Fibroblast of pulmonary artery (primary cell): Measurements from ENCODE around the gene MYO10.
"Not testable (repeated sequence)": the region's sequence is repeated elsewhere in the genome, so short reads cannot be mapped to it uniquely, and the experiment has no call there.

Source experiments
- DNase-seq: peaks from one replicate; pipeline ENCODE4 v3.0.0-alpha.2; 2010; ENCODE audit warnings: low read depth
- H3K4me3 ChIP-seq: replicated peaks from 2 replicates; pipeline ENCODE4 v1.5.1; 2011; ENCODE audit warnings: low read depth, mild to moderate bottlenecking, control low read depth, low read length, moderate library complexity
- TF ChIP-seq, protein P1 (sequence below): IDR thresholded peaks from 2 replicates; pipeline ENCODE4 v1.5.1; 2011; ENCODE audit warnings: mild to moderate bottlenecking, control low read depth, low read length, inconsistent platforms; ENCODE audit errors: missing control alignments

MYO10 gene

DNA sequence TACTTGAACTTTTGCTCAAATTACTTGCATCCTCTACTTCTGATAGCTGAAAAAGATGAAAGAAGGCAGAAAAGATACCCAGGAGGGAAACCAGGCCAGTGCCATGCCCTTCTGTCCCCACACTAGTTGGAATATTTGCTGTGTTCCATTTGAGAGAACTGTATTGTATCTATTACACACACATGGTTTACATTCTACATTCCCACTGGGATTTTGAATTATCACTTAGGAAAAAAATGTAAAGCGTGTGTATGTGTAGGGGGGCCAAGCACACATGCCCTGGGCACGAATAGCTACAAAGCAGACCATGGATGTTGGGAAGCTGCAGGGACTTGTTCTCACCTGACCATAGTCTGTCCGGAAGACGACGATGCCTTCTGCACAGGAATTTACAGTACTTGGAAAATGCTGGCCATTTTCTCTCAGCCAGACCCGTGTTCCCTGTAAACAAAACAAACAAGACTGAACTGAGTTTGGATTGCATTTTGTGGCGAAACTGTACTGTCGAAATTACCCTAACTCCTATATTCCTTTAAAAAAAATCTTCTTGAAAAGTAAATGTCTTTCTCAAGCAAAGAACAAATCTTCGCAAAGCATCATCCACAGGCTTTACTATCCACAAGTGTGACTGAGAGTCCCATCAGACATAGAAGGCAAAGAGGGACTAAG lies 58.7 kb downstream of the MYO10 start:
- H3K4me3 ChIP-seq, result no peak overlapping the region
- TF ChIP-seq, protein P1, sequence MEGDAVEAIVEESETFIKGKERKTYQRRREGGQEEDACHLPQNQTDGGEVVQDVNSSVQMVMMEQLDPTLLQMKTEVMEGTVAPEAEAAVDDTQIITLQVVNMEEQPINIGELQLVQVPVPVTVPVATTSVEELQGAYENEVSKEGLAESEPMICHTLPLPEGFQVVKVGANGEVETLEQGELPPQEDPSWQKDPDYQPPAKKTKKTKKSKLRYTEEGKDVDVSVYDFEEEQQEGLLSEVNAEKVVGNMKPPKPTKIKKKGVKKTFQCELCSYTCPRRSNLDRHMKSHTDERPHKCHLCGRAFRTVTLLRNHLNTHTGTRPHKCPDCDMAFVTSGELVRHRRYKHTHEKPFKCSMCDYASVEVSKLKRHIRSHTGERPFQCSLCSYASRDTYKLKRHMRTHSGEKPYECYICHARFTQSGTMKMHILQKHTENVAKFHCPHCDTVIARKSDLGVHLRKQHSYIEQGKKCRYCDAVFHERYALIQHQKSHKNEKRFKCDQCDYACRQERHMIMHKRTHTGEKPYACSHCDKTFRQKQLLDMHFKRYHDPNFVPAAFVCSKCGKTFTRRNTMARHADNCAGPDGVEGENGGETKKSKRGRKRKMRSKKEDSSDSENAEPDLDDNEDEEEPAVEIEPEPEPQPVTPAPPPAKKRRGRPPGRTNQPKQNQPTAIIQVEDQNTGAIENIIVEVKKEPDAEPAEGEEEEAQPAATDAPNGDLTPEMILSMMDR, result no peak
- no peak for DNase-seq

DNA sequence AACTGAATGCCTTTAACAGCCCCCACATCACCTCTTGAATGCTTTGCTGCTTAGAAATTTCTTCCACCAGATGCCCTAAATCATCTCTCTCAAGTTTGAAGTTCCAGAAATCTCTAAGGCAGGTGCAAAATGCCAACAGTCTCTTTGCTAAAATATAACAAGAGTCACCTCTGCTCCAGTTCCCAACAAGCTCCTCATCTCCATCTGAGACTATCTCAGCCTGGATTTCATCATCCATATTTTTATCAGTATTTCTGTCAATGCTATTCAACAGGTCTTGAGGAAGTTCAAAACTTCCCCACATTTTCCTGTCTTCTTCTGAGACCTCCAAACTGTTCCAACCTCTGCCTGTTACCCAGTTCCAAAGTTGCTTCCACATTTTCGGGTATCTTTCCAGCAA lies 61.7 kb downstream of the MYO10 start:
- not testable (repeated sequence) for DNase-seq

DNA sequence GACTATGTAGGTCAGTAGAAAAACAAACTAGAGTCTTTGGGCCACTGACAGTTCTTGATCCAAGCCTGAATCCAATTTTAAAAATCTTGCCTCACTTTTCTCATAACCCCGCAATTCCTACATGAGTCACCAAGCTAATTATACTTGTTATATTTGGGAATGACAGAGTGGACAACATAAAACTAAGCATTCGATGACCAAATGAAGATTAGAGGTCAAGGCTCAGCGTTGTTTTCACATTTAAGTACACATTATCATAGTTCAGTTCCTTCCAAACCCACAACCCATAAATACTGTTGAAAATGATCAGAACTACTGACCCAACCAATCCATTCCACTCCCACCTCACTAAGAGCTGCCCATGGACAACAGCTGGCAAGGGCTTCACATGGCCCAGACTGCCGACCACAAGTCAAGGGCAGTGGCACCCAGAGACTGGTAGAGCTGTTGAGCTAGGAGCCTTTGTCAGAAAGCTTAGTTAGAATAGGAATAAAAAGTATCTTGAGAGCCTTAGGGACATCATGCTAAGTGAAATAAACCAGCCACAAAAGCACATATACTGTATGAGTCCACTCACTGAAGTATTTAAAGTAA lies 64.2 kb downstream of the MYO10 start:
- TF ChIP-seq, protein P1, result no peak
- peak; percentile 56 for DNase-seq

More for the DNA sequence above, 61.7 kb downstream of the MYO10 start:
- H3K4me3 ChIP-seq, result not testable (repeated sequence)

DNA sequence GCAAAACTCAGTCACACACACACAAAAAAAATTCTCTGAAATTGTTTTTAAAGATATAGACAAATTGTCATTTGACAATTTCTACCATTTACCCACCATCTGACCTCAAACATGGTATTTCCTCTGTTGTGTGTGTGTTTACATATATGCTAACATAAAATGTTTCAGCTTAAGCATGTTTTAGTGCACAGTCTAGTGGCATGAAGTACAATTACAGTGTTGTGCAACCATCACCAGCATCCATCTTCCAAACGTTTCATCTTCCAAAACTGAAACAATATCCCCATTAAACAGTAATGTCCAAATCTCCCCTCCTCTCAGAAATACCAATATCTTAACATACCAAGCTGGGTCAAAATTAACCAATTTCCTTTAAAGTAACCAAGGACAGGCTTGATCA lies 65.2 kb downstream of the MYO10 start:
- no peak for DNase-seq
- TF ChIP-seq, protein P1, result no peak
- no peak overlapping the region for H3K4me3 ChIP-seq

More for the DNA sequence above, 64.2 kb downstream of the MYO10 start:
- H3K4me3 ChIP-seq, result no peak overlapping the region

DNA sequence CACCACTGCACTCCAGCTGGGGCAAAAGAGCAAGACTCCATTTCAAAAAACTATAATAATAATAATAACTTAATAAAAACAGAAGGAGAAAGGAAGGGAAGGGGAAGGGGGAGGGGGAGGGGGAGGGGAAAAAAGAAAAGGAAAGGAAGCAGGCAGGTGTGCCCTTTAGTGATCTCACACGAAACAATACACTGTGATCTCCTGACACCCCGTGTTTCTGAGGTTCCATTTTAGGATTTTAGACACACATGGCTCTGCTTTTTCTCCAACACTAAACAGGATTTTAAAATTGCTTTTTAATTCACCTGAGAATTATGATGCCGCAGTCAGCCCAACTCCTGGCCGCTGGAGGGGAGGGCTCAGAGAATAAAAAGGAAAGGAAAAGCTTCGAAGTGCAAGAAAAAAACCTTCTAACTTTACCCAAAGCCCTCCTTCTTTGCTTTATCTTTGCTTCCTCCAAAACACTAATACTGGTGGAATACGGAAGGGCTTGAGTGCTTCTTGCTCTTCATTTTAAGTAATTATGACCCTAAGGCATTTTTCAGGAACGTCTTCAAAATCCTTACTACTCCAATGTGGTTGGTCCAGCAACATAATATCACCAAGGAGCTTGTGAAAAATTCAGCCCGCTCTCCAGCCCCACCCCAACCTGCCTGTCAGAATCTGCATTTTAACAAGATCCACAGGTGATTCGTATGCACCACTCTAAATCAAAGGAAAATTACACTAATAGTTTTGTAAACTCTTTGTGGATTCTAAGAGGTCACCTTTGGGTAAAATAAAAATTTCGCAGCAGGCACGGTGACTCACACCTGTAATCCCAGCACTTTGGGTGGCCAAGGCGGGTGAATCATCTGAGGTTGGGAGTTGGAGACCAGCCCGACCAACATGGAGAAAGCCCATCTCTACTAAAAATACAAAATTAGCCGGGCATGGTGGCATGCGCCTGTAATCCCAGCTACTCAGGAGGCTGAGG lies 66.0 kb downstream of the MYO10 start:
- no peak for DNase-seq
- TF ChIP-seq, protein P1, result no peak
- H3K4me3 ChIP-seq, result no peak overlapping the region

DNA sequence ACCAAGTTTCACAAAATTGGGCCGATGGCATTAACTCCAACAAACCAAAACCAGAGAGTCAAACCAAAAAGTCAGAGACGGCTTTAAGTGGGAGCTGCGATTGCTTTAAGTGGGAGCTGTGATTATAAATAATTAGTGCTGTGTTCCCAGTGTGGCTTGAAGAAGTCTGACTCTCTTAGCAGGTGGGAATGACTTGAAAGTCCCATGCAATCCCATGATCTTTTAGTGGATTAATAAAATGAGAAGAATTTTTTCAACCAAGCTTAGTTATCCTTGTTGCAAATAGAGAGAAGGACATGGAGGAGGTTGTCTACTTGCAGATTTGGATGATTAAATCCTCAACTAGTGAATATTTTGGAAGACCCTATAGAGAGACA lies 68.5 kb downstream of the MYO10 start:
- no peak for DNase-seq
- TF ChIP-seq, protein P1, result no peak
- no peak overlapping the region for H3K4me3 ChIP-seq
